GM21529 (cell line): ENCODE results near the gene GTSE1.

Experiments
- ATAC-seq: cut with Tn5 transposase; IDR thresholded peaks from one replicate; pipeline ENCODE4 v1.9.1; 2021; ENCODE audit not compliant: unreplicated experiment

The GTSE1 gene

GRCh38 chr22:46363611-46364321, 67.1 kb downstream of the GTSE1 start:
- no peak for ATAC-seq

GRCh38 chr22:46364341-46365165, 67.9 kb downstream of the GTSE1 start:
- ATAC-seq: no peak

GRCh38 chr22:46365166-46365624, 68.5 kb downstream of the GTSE1 start:
- ATAC-seq: no peak

GRCh38 chr22:46366327-46366731, 69.7 kb downstream of the GTSE1 start:
- no peak for ATAC-seq

GRCh38 chr22:46366801-46367706, 70.4 kb downstream of the GTSE1 start:
- ATAC-seq: no peak

- no peak for ATAC-seq
Observed at GRCh38 chr22:46367707-46368191, 71.1 kb downstream of the GTSE1 start.

- ATAC-seq: no peak
Observed at GRCh38 chr22:46368422-46368821, 71.8 kb downstream of the GTSE1 start.

- no peak for ATAC-seq
Observed at GRCh38 chr22:46368871-46369715, 72.4 kb downstream of the GTSE1 start.

GRCh38 chr22:46369716-46370583, 73.3 kb downstream of the GTSE1 start:
- ATAC-seq: no peak

GRCh38 chr22:46370584-46371291, 74.1 kb downstream of the GTSE1 start:
- no peak for ATAC-seq

- no peak for ATAC-seq
Observed at GRCh38 chr22:46371623-46372226, 75.1 kb downstream of the GTSE1 start.

GRCh38 chr22:46372686-46373085, 76.0 kb downstream of the GTSE1 start:
- no peak for ATAC-seq

- ATAC-seq: no peak
Observed at GRCh38 chr22:46373159-46373558, 76.5 kb downstream of the GTSE1 start.

- no peak for ATAC-seq
Observed at GRCh38 chr22:46373921-46374662, 77.4 kb downstream of the GTSE1 start.

GRCh38 chr22:46374663-46375474, 78.2 kb downstream of the GTSE1 start:
- ATAC-seq: no peak

GRCh38 chr22:46376111-46376510, 79.4 kb downstream of the GTSE1 start:
- ATAC-seq: no peak
